Upper lobe of right lung (tissue), 1 donor: ENCODE results near the gene ARL3. TPM values are rescaled to one million over a fixed set of nuclear protein-coding genes. Genes with fewer than 3 reads are reported as not detected.

ENCODE experiments used
- ATAC-seq: fragments of 200-7000 bp; cut with Tn5 transposase; one replicate; pipeline ENCODE4 v1.9.1; 2020; ENCODE audit warnings: mild to moderate bottlenecking, moderate library complexity
- DNase-seq: peaks from one replicate; pipeline ENCODE4 v3.0.0-alpha.2; 2020
- H3K27ac ChIP-seq: fragments of 200-600 bp; one replicate; pipeline ENCODE4 v1.8.0; 2022
- H3K27me3 ChIP-seq: fragments of 200-600 bp; one replicate; pipeline ENCODE4 v1.8.0; 2022; ENCODE audit warnings: mild to moderate bottlenecking
- H3K36me3 ChIP-seq: fragments of 200-600 bp; one replicate; pipeline ENCODE4 v1.8.0; 2022
- H3K4me1 ChIP-seq: fragments of 200-600 bp; one replicate; pipeline ENCODE4 v1.8.0; 2022
- H3K4me3 ChIP-seq: fragments of 200-600 bp; one replicate; pipeline ENCODE4 v1.8.0; 2022; ENCODE audit warnings: mild to moderate bottlenecking
- H3K9me3 ChIP-seq: fragments of 200-600 bp; one replicate; pipeline ENCODE4 v1.8.0; 2022
- intact Hi-C: fragments of 100-400 bp; cut with DNase I; formaldehyde crosslinking; loops from one replicate; pipeline ENCODE4 v1.11.0; 2022
- total RNA-seq: library from RNA; stranded (reverse); fragmentation: NEBNext Ultra II Directional; extraction: Animal tissue kit (Norgen Biotek cat#: 25700); gene quantifications from one replicate; pipeline ENCODE4 v1.2.1, GENCODE V29; 2021
- TF ChIP-seq, protein P1 (sequence below): fragments of 200-600 bp; IDR thresholded peaks from one replicate; pipeline ENCODE4 v1.8.0; 2022; ENCODE audit warnings: antibody characterized with exemption
- donor health status: DM: no; HTN: yes; CAD: no; lungs with severe emphysema.

The ARL3 gene
- total RNA-seq, 1 donor from 2014 or later: 7.5 TPM

DNA sequence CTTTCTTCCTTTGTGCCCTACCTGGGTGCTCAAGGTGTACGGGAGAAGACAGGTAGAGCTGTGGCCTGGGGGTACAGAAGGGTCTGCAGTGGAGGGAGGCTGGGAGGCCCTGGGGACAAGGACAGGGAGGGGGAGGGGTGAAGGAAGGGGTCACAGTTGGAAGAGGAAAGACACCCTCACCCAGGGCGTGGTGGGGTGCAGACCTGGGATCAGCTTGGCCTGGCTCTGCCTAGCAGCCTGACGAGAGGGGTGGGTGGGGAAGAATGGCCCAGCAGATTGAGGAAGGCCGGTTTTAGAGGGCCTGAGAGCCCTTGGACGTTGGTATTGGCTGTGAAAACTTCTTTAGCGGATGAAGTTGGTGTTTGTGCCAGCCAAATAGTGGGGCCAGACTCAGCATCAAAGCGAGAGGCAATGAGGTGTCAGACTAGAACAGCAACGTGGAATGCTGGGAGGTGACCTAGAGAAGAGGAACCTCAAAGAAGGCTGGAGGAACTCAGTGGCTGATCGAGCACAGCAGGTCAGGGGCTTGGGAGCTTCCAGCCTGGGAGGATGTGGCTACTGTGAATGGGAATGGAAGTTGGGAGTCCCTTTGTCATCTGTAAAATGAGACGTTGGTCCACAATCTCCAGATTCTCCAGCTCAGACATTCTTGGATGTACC is 88.0 kb downstream of the ARL3 start:
- DNase-seq (peak; percentile 29), ATAC-seq (no peak)
- Histone ChIP-seq H3K36me3 (peaks cover 7% of the 10 kb centered on the region), H3K27me3 (no peaks in the 10 kb centered on the region), H3K27ac (peak overlapping the region; percentile 88), H3K4me3 (no peak overlapping the region), H3K9me3 (no peaks in the 10 kb centered on the region), H3K4me1 (peaks cover 62% of the 10 kb centered on the region)
- TF ChIP-seq, protein P1, sequence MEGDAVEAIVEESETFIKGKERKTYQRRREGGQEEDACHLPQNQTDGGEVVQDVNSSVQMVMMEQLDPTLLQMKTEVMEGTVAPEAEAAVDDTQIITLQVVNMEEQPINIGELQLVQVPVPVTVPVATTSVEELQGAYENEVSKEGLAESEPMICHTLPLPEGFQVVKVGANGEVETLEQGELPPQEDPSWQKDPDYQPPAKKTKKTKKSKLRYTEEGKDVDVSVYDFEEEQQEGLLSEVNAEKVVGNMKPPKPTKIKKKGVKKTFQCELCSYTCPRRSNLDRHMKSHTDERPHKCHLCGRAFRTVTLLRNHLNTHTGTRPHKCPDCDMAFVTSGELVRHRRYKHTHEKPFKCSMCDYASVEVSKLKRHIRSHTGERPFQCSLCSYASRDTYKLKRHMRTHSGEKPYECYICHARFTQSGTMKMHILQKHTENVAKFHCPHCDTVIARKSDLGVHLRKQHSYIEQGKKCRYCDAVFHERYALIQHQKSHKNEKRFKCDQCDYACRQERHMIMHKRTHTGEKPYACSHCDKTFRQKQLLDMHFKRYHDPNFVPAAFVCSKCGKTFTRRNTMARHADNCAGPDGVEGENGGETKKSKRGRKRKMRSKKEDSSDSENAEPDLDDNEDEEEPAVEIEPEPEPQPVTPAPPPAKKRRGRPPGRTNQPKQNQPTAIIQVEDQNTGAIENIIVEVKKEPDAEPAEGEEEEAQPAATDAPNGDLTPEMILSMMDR: no peak
- intact Hi-C loops: no loop called here

DNA sequence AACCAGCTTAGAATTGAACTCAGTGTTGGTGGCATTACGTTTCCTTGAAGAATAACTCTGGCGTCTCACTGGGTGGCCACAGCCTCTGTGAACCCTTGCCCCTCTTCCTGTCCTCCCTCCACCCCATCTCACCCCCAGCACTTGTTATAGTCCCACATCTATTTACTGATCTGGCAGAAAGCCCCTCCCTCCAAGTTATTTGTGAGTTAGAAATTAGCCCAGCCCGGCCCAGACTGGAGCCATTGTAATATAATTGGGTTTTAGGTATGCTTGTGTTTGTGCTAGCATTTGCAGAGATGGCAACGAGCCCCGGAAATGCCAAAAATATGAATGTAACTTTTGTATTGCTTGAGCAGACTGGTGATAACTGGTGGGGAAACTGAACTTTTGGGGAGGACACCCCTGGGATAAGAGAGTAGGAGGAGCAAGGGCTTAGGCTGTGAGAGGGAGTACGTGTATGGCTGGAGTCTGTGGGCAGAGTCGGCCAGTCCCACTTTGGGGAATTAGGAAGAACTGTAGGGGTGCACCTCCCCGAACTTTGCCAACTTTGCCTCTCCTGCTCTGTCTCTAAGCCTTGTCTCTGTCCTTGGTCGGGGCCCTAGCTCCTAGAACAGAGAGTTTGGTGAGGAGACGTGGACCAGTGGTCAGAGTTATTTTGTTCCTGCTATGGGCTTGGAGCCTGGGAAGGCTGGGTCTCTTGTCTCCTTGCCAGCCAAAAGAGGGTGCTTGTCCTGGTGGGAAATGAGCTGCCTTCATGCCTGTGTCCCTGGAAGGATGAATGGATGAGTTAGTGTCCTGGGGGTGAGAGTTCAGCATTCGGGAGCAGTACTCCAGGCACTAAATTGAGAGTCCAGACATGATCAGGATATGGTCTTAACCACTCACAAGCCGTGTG is 89.2 kb downstream of the ARL3 start:
- peaks cover 72% of the 10 kb centered on the region for H3K4me1 ChIP-seq
- ATAC-seq (no peak), DNase-seq (peak; percentile 32)
- no peaks in the 10 kb centered on the region for H3K27me3 ChIP-seq
- H3K4me3 ChIP-seq: no peak overlapping the region
- no peaks in the 10 kb centered on the region for H3K9me3 ChIP-seq
- TF ChIP-seq, protein P1: no peak
- H3K27ac ChIP-seq: no peak overlapping the region
- H3K36me3 ChIP-seq: peaks cover 2% of the 10 kb centered on the region
- intact Hi-C loops: no loop called here

- Histone ChIP-seq H3K36me3 (no peaks in the 10 kb centered on the region), H3K4me1 (peaks cover 72% of the 10 kb centered on the region), H3K4me3 (no peak overlapping the region), H3K27ac (no peak overlapping the region), H3K27me3 (no peaks in the 10 kb centered on the region), H3K9me3 (no peaks in the 10 kb centered on the region)
- TF ChIP-seq, protein P1: no peak
- ATAC-seq (no peak), DNase-seq (peak; percentile 20)
- intact Hi-C loops: no loop called here
These were observed 90.1 kb downstream of the ARL3 start for GRCh38 chr10:102624094-102624493.

Other genes starting within 250 kb of the ARL3 start
- gene ACTR1A, start 211.7 kb downstream of the ARL3 start, total RNA-seq: 92.5 TPM
- gene SUFU, start 210.4 kb downstream of the ARL3 start, total RNA-seq: 13.5 TPM
- gene TRIM8, start 69.9 kb downstream of the ARL3 start, total RNA-seq: 146 TPM
- gene SFXN2, start 239 bp upstream of the ARL3 start, total RNA-seq: 12.0 TPM
- gene WBP1L, start 29.6 kb upstream of the ARL3 start, total RNA-seq: 49.0 TPM
- gene CYP17A1, start 123.0 kb upstream of the ARL3 start, total RNA-seq: 1.9 TPM
- 22.1 TPM for gene BORCS7, start 139.9 kb upstream of the ARL3 start, total RNA-seq
- gene AS3MT, start 155.1 kb upstream of the ARL3 start, total RNA-seq: 2.5 TPM
- gene CNNM2, start 203.9 kb upstream of the ARL3 start, total RNA-seq: 12.9 TPM